HG03571 (cell line): ENCODE results near the gene MOGAT3.
"Not testable (repeated sequence)": the region's sequence is repeated elsewhere in the genome, so short reads cannot be mapped to it uniquely, and the experiment has no call there.

Source experiments
- ATAC-seq: cut with Tn5 transposase; IDR thresholded peaks from one replicate; pipeline ENCODE4 v1.9.1; 2021; ENCODE audit not compliant: unreplicated experiment

The MOGAT3 gene

GRCh38 chr7:101205901-101206664 is 5.2 kb upstream of the MOGAT3 start:
- ATAC-seq, result no peak

- ATAC-seq, result not testable (repeated sequence)
Observed at GRCh38 chr7:101203740-101204738, 3.2 kb upstream of the MOGAT3 start.

GRCh38 chr7:101202603-101202918 is 1.7 kb upstream of the MOGAT3 start:
- ATAC-seq, result no peak

GRCh38 chr7:101201695-101202602 is 1.1 kb upstream of the MOGAT3 start:
- ATAC-seq, result no peak

DNA sequence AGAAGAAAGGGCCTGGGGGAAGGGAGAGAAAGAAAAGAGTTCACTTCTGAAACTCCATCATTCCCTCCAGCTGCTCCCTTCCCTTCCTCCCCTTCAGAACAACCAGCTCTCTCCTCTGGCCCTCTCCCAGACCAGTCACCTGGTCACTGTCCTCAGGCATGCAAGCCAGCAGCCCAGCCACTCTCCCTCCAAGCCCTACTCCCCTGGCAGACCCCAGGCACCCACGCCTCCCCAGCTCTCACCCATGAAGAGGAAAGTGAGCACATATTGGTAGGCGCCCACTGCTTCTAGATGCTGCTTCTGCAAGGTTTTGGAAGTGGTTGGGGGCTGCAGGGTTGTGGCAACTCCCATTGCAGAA is 353 bp downstream of the MOGAT3 start:
- no peak for ATAC-seq

- not testable (repeated sequence) for ATAC-seq
Observed at GRCh38 chr7:101199522-101199921, 1.3 kb downstream of the MOGAT3 start.

DNA sequence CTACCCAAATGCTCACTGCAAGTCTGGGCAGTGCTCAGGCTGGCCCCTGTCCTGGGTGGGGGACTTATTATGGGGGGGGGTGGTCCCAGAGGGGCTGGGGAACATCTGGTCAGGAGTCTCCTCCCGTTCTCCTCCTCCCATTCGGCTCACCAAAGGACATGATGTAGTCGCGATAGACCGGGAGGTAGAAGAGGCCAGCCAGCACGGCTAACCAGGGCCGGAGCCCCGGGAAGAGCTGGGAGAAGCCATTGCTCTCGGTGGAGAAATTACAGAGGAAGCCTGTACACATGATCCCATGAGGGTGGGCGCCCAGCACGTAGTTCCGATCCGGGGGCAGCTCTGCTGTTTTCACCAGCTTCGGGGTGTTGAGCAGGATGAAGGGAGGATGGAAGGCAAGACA is 2.4 kb downstream of the MOGAT3 start:
- ATAC-seq, result no peak

- ATAC-seq, result no peak
Observed at GRCh38 chr7:101197991-101198390, 2.8 kb downstream of the MOGAT3 start.

GRCh38 chr7:101195884-101196283 is 5.0 kb downstream of the MOGAT3 start:
- no peak for ATAC-seq

DNA sequence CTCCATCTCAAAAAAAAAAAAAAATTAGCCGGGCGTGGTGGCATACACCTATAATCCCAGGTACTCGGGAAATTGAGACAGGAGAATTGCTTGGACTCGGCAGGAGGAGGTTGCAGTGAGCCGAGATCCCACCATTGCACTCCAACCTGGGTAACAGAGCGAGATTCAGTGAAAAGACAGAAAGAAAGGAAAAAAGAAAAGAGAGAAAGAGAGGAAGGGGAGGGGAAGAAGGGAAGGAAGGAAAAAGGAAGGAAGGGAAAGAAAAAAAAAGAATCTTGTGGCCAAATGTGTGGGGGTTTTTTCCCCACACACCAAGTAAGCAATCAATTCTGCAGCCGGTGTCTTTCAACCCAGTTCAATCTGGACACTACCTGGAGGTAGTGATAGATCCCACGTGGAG is 11.7 kb downstream of the MOGAT3 start:
- ATAC-seq, result no peak

DNA sequence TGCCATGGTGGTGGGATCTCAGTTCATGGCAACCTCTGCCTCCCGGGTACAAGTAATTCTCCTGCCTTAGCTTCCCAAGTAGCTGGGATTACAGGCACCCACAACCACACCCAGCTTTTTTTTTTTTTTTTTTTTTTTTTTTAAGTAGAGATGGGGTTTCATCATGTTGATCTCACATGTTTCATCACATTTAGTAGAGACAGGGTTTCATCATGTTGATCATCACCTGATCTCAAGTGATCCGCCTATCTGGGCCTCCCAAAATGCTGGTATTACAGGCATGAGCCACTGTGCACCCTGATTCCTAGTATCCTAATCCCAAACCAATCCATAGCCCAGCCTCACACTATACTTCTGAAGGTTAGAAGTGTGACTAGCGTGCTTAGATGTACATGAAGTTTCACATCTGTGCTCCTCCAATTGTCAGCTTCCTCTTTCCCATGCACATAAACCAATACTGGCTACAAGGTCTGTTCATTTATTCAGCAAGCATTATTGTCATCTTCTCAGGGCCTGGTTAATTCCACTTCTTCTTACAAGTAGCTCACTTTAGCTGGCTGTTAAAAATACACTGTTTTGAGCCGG is 13.9 kb downstream of the MOGAT3 start:
- ATAC-seq, result no peak

GRCh38 chr7:101186194-101186593 is 14.6 kb downstream of the MOGAT3 start:
- no peak for ATAC-seq

DNA sequence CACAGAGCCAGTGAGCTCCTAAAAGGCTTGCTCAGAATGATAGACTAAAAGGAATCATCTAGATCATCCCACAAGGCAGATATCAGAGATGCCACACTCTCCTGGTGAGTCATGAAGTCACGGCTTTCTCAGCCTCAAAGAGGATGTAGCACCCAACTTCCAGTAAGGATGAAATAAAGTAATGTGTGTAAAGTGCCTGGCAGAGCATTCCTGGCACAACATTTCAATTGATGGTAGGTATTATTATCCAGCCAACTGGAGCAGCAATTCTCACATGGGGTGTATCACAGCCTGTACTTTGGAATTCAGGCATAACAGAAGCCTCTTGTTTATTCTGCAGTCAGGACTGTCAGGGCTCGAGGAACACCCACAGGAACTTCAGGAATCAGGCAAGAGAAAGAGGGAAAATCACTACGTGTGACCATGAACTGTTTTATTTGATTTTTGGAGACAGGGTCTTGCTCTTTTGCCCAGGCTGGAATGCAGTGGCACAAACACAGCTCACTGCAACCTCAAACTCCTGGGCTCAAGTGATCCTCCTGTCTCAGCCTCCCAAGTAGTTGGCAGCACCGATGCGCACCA is 15.5 kb downstream of the MOGAT3 start:
- ATAC-seq, result no peak

- no peak for ATAC-seq
Observed at GRCh38 chr7:101180130-101180755, 20.6 kb downstream of the MOGAT3 start, which contains the start of gene NAT16. Gene NAT16, minus strand, starts transcription at chr7:101180293. Its CDS starts 5,486 bp downstream, at chr7:101174807.

DNA sequence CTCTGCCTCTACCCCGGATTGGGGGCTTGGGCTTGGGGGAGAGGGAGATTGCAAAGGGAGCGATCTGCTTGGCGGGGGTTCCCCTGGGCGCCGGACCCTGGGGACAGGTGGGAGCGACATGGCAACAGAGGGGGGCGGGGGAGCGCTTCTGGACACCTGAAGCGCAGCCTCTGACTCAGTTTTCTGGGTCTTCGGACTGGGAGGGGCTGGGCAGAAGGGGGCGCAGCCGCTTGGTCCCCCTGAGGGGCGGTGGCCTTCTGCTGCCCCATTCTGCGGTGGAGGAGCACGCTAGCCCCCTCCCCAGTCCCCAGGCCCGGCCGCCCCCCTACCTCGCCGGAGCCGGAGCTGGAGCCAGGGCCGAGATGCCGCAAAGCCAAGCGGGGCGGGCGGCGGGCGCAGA is 21.1 kb downstream of the MOGAT3 start:
- no peak for ATAC-seq

GRCh38 chr7:101179117-101179516 is 21.7 kb downstream of the MOGAT3 start:
- ATAC-seq, result no peak

GRCh38 chr7:101177644-101178043 is 23.2 kb downstream of the MOGAT3 start:
- ATAC-seq, result no peak

DNA sequence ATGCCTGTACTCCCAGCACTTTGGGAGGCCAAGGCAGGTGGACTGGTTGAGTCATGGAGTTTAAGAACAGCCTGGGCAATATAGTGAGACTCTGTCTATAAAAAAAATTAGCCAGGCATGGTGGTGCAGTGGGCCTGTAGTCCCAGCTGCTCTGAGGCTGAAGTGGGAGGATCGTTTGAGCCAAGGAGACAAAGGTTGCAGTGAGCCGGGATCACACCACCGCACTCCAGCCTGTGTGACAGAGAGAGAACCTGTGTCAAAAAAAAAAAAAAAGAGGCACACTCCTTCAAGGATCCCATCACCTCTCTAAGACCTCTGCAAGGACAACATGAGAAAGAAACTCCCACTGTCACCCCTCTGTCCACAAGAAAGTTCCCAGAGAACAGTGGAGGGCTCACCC is 25.2 kb downstream of the MOGAT3 start:
- no peak for ATAC-seq

DNA sequence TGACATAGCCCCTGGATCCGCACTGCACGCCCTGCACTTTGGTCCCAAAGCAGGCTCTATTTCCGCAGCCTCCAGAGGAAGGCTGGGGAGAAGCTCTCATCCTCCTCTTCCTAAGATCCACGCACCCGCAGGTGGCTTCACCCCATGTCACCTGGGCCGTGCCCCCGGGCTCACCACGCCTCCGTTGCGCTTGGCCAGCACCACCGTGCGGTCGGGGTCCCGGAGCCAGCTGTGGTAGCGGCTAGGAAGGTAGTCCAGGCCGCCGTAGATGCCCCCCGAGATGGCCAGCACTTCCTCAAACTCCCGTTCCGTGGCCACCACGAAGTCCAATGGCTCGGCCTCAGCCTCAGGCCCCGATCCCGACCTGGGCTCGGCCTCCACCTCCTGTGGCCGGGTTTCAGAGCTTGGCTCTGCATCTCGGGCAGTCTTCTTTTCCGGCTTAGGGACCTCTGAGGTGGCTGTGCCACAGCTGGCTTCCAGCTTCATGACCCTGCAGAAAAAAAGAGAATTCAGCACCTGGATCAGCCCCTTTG is 26.4 kb downstream of the MOGAT3 start:
- no peak for ATAC-seq
